ENCODE results near the gene SH3RF1.

SH3RF1 gene

GRCh38 chr4:169102026-169102425, 168.7 kb downstream of the SH3RF1 start:
- DNase-seq (ENCODE audit: low spot score) = no peak

GRCh38 chr4:169100670-169101101, 170.1 kb downstream of the SH3RF1 start:
- DNase-seq (ENCODE audit: low spot score) = no peak

GRCh38 chr4:169099771-169100180, 171.0 kb downstream of the SH3RF1 start:
- no peak for DNase-seq (ENCODE audit: low spot score)

DNA sequence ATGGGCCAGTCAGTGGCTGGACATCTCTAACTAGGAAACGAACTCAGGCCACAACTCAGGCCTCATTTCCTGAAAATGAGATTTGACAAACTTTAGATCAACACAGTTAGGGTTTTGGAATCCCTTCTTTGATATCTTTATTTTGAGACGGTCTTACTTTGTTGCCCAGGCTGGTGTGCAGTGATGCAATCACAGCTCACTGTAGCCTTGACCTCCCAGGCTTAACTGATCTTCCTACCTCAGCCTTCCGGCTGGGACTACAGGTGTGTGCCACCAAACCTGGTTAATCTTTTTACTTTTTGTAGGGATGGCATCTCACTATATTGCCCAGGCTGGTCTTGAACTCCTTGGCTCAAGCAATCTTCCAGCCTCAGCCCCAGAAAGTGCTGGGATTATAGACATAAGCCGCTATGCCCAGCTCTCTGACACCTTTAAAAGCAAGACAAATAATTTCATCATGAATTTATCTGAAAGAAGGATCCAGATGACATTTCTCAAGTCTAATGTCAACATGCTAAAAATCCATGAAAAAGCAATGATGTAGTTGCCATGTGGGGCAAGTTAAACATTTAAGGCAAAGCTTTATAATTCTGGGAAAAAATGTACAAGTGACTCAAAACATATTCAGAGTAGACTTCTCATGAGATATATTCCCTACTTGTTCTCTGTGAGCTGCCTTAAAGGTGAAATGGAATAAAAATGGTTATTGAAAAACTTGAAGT, 171.6 kb downstream of the SH3RF1 start:
- no peak for DNase-seq (ENCODE audit: low spot score)

GRCh38 chr4:169098532-169098931, 172.2 kb downstream of the SH3RF1 start:
- no peak for DNase-seq (ENCODE audit: low spot score)

DNA sequence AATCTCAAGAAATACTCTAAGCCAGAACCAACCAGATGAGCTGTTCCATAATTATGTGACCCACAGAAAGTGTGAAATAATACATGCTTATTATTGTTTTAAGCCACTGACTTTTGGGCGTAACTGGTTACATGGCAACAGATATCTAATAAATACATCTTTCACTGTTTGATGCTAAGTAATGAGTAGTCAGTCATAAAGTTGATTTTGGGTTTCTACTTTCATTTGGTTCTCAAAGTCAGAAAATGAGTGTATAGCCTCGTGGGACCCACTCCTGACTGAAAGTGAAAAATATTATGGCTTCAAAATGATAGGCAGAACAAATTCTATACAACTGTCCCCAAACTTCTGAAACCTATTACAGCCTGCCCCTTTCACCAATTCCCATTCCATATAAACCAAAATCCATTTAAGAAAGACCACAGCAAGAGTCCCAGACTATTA, 172.7 kb downstream of the SH3RF1 start:
- no peak for DNase-seq (ENCODE audit: low spot score)

GRCh38 chr4:169096221-169096620, 174.5 kb downstream of the SH3RF1 start:
- no peak for DNase-seq (ENCODE audit: low spot score)

GRCh38 chr4:169094656-169095231, 176.0 kb downstream of the SH3RF1 start:
- DNase-seq (ENCODE audit: low spot score) = no peak

DNA sequence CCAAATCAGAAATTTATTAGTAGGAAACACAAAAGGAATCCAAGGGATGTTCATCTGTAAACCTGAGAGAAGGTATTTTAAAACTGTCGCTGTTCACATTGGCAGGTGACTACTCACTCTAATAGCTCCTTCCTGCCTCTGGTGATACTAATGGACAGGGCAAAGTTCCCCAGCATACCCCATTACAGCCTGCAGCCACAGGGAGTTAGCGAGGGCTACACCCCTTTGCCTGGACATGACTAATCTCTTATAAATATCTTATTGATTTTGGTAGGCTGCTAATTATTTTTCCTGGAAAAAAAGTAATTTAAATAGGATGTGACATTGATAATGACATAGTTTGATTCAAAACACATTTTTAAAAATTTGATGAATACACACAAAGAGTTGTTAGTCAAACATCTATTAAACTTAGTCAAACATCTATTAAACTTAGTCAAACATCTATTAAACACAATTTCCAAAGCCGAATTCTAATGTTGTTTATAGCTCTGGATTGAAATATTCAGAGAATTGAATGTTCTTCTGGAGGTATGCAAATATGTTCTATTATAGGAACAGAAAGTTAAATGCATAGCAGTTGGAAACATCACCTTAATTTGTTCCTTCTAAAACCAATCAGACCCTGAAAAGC, 177.8 kb downstream of the SH3RF1 start:
- no peak for DNase-seq (ENCODE audit: low spot score)

DNA sequence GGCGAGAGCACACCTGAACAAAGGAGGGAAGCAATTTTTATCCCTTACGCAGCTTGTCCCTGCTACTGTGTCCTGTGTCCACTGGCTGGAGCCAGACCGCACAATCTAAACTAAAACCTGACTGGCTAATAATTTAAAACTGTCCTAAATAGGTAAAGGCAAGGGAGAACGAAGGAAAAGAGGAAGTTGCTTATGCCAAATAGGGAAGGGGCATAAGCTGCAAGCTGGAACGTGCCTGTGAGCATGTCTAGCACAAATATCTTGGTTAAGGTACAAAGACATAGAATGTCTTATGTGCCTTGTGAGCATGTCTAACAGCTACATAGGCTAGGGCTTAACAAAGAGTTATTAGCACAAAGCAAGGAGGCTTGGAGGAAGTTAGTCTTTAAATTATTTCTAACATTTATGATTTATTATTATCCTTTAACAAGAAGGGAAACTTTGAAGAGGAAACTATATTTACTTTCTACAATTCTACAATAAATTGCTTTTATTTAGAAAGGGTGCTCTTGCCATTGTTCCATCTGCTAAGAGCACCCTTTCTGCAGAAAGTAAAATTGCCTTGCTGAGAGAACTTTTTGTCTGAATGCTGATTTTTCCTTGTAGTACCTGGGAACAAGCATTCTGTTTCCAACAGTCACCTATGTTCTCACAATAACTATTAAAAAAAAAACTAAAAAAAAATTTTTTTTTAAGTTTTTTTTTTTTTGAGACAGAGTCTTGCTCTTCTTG, 180.1 kb downstream of the SH3RF1 start:
- no peak for DNase-seq (ENCODE audit: low spot score)

GRCh38 chr4:169089004-169089403, 181.8 kb downstream of the SH3RF1 start:
- no peak for DNase-seq (ENCODE audit: low spot score)

GRCh38 chr4:169084954-169085353, 185.8 kb downstream of the SH3RF1 start:
- DNase-seq (ENCODE audit: low spot score) = no peak

DNA sequence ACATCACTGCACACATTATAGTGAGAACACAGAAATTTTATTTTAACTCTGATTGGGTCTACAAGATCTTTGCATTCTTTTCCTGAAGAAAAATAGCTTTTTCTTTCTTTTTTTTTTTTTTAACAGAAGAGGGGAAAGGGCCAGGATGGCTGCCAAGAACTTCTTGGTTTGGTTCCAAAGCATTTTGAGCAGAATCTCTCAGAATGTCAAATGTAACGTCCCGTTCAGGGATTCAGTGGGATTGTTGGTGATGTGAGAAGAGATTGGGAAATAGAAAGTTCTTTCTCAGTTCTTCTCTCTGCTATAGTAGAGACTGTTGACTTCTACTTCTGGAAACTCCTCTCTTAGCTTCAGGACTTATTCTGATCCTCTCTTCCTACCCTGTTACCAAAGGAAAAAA, 189.8 kb downstream of the SH3RF1 start:
- DNase-seq (ENCODE audit: low spot score) = no peak

GRCh38 chr4:169079942-169080827, 190.6 kb downstream of the SH3RF1 start:
- DNase-seq (ENCODE audit: low spot score) = no peak

- no peak for DNase-seq (ENCODE audit: low spot score)
Observed at GRCh38 chr4:169074117-169074516, 196.6 kb downstream of the SH3RF1 start.

DNA sequence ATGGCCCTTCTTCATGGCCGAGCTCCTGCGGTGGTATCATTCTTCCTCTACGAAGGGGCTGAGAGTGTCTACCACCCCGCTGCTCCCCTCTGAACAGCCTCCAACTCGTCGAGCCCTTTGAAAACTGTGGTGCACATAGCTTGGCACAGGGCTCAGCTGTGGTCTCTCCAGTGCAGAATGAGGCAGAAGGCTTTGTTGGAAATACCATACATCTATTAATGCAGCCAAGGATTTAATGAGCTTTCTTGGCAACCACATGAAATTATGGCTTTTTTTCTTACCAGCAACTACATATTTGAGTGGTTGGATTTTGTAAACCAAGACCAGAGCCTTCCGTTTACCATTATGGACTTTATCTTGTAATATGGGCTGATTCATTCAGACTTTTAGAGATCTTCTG, 199.0 kb downstream of the SH3RF1 start:
- no peak for DNase-seq (ENCODE audit: low spot score)

DNA sequence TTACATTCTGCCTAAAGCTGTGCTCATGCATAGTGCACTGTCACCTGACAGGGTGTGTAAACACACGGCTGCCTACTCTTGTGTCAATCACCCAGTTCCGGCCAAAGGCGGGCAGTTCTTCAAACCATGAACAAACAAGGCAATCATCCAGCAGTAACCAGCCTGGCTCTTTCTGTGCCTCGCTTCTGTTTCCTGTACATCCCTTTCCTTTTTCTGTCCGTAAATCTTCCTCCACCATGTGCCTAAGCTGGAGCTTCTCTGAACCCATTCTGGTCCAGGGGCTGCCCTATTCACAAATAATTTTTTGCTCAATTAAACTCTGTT, 199.9 kb downstream of the SH3RF1 start:
- DNase-seq (ENCODE audit: low spot score) = no peak

- DNase-seq (ENCODE audit: low spot score) = peak; percentile 76
Observed at GRCh38 chr4:169070071-169070894, 200.5 kb downstream of the SH3RF1 start.

- no peak for DNase-seq (ENCODE audit: low spot score)
Observed at GRCh38 chr4:169068423-169068822, 202.3 kb downstream of the SH3RF1 start.

DNA sequence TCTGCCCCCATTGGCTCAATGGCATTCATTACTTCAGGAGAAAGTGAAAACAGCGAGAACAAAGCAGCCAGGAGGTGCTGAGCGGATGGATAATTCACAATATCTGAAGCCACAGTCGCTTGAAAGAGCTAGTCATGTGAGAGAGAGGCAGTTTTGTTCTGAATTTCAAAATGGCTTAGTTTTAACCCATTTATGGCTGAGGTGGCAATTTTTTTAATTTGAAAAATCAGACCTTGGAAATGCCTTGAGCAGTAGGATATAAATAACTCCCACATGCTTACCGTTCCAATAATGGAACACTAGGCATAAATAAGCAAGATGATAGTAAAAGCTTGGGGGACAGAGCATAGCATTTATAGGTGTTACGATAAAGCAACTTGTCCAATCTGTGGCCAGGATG, 203.8 kb downstream of the SH3RF1 start:
- no peak for DNase-seq (ENCODE audit: low spot score)

DNA sequence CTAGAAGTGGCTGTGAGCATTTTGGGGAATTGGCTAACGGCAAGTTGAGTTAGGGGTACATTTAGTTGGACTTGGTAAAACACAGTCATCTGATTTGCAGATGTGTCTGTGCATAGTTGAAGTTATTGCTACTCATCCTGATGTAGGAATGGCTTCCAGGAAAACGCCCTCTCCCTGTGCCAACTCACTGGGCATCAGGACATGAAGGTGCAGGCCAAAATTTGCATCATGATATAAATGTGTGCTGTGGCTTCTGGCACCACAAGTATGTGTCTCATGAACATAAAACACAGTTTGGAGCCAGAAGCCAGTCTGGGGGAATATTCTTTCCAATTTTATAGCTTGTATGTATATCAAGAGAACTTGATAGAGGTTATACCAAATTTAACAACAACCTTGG, 206.5 kb downstream of the SH3RF1 start:
- peak; percentile 35 for DNase-seq (ENCODE audit: low spot score)

Measured in AG20443 (cell line).